Tibial artery (tissue), 4 donors: ENCODE data around the gene DCUN1D1.

ENCODE experiments used
- DNase-seq, 2 donors: peaks; one replicate each; pipeline ENCODE4 v3.0.0-alpha.2; 2019
- H3K27ac ChIP-seq, 2 donors: fragments of 200-600 bp; sonication (generic) in 1 of 2; 1 replicate in 1 of 2; 2 replicates in 1 of 2; pipeline ENCODE4 v1.5.1; 2018 to 2019; ENCODE audit warnings: mild to moderate bottlenecking in 1 of 2
- H3K27me3 ChIP-seq, 2 donors: fragments of 200-600 bp; sonication (generic) in 1 of 2; one replicate each; pipeline versions ENCODE4 v1.5.1 to v1.6.0; 2016 to 2019
- H3K36me3 ChIP-seq, 3 donors: fragments of 200-600 bp; sonication (generic) in 2 of 3; one replicate each; pipeline ENCODE4 v1.5.1; 2016 to 2019; ENCODE audit warnings: mild to moderate bottlenecking in 2 of 3
- H3K4me1 ChIP-seq, 4 donors: fragments of 200-600 bp; sonication (generic) in 2 of 4; 1 replicate in 3 of 4; 2 replicates in 1 of 4; pipeline ENCODE4 v1.5.1; 2016 to 2019
- H3K4me3 ChIP-seq, 2 donors: fragments of 200-600 bp; sonication (generic) in 1 of 2; 1 replicate in 1 of 2; 2 replicates in 1 of 2; pipeline ENCODE4 v1.5.1; 2018 to 2019; ENCODE audit warnings: mild to moderate bottlenecking in 2 of 2
- H3K9me3 ChIP-seq, 3 donors: fragments of 200-600 bp; sonication (generic) in 1 of 3; one replicate each; pipeline ENCODE4 v1.5.1; 2016 to 2019
- intact Hi-C: fragments of 100-400 bp; cut with DNase I; formaldehyde crosslinking; loops from one replicate; pipeline ENCODE4 v1.15.0; 2023; ENCODE audit warnings: low total_unique reads
- TF ChIP-seq, protein P1 (sequence below), 2 experiments: fragments of 200-600 bp in 1 of 2; fragments of 450-650 bp in 1 of 2; IDR thresholded peaks; one replicate each; pipeline ENCODE4 v1.5.1; 2017 to 2019; ENCODE audit warnings: antibody characterized with exemption in 2 of 2, mild to moderate bottlenecking in 1 of 2, moderate library complexity in 1 of 2

The DCUN1D1 gene

DNA sequence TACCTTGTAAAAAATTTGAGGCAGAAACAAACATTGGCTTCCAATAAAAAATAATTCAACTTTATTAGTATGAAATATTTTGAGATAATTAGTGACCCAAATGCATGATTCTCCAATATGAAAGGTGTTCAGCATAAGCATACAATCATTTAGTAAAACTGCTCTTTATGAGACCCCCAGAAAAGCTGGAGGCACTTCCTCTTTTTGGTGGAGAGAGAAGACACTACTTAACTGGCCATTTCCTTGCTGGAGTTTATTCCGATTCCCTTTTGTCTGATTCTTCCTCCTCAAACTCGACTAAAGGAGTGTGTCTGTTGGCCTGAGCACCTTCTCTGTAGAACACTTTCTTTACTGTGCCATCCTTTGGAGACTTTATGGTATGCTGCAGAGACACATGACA, 34.8 kb upstream of the DCUN1D1 start:
- DNase-seq, result no peak
- H3K9me3 ChIP-seq, result no peaks in the 10 kb centered on the region
- no peak overlapping the region for H3K27ac ChIP-seq
- TF ChIP-seq, protein P1, sequence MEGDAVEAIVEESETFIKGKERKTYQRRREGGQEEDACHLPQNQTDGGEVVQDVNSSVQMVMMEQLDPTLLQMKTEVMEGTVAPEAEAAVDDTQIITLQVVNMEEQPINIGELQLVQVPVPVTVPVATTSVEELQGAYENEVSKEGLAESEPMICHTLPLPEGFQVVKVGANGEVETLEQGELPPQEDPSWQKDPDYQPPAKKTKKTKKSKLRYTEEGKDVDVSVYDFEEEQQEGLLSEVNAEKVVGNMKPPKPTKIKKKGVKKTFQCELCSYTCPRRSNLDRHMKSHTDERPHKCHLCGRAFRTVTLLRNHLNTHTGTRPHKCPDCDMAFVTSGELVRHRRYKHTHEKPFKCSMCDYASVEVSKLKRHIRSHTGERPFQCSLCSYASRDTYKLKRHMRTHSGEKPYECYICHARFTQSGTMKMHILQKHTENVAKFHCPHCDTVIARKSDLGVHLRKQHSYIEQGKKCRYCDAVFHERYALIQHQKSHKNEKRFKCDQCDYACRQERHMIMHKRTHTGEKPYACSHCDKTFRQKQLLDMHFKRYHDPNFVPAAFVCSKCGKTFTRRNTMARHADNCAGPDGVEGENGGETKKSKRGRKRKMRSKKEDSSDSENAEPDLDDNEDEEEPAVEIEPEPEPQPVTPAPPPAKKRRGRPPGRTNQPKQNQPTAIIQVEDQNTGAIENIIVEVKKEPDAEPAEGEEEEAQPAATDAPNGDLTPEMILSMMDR (IDR thresholded peaks at IDR 0.05), result no peak
- intact Hi-C loops, result no loop called here
- H3K4me3 ChIP-seq, result no peak overlapping the region
- no peaks in the 10 kb centered on the region for H3K27me3 ChIP-seq
- H3K36me3 ChIP-seq, result peaks cover 24 to 84% (median 48%) of the 10 kb centered on the region in 3 donors
- H3K4me1 ChIP-seq, result peaks cover 0 to under 1% (median 0%) of the 10 kb centered on the region in 4 donors

DNA sequence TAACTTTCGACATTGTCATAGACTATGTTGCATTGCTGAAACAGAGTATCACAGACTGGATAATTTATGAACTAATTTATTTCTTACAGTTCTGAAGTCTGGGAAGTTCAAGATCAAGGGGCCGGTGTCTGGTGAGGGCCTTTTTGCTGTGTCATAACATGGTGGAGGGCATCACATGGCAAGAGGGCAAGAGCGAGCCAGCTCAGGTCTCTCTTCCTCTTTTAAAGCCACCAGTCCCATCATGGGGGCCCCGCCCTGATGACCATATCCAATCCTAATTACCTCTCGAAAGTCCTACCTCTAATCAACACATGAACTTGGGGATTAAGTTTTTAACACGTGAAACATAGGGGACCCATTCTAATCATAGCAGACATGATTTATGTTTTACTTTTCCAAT, 33.5 kb upstream of the DCUN1D1 start:
- intact Hi-C loops, result no loop called here
- peaks cover 0 to 5% (median 0%) of the 10 kb centered on the region in 4 donors for H3K4me1 ChIP-seq
- H3K4me3 ChIP-seq, result no peak overlapping the region
- H3K27me3 ChIP-seq, result no peaks in the 10 kb centered on the region
- TF ChIP-seq, protein P1 (IDR thresholded peaks at IDR 0.05), result no peak
- DNase-seq, result no peak
- H3K9me3 ChIP-seq, result no peaks in the 10 kb centered on the region
- H3K27ac ChIP-seq, result no peak overlapping the region
- H3K36me3 ChIP-seq, result peaks cover 12 to 71% (median 35%) of the 10 kb centered on the region in 3 donors

DNA sequence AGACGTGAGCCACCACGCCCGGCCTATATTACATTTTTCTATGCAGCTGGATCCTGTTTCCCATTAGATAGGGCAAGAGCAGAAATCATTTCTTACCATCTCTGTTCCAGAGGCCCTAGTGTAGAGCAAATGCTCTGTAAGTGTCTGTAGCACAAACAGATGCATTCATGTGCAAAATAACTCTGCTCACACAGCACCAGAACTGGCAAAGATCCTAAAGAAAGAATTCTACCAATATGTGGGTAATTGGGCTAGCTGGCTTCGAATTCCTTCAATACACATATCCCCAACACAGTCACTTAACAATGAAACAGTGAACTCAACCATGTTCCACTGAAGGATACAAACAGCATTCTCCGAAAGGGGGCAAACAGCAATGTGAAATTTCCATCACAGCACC, 32.7 kb upstream of the DCUN1D1 start:
- H3K27me3 ChIP-seq, result no peaks in the 10 kb centered on the region
- peaks cover 12 to 66% (median 29%) of the 10 kb centered on the region in 3 donors for H3K36me3 ChIP-seq
- no peak for DNase-seq
- intact Hi-C loops, result no loop called here
- TF ChIP-seq, protein P1 (IDR thresholded peaks at IDR 0.05), result no peak
- H3K9me3 ChIP-seq, result no peaks in the 10 kb centered on the region
- H3K27ac ChIP-seq, result no peak overlapping the region
- no peak overlapping the region for H3K4me3 ChIP-seq
- peaks cover 0 to 5% (median 0%) of the 10 kb centered on the region in 4 donors for H3K4me1 ChIP-seq

DNA sequence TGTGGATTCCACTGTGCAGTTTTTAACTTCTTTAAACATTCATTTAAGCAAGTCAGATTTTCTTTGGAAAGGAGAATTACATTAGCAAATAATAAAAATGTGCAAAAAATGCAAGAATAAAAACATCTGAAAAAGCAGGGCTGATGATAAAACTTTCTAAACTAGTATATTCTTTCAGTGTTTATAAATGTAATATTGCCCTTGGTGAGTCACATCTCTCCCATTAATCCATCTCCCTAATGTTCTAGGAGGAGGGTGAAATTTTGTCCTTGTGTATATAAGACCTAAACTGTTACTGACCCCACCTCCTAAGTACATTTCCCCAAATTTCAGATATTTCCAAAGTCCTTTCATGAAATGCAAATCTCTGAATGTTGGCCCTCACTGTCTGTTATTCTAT, 28.5 kb upstream of the DCUN1D1 start:
- no peak for DNase-seq
- intact Hi-C loops, result no loop called here
- H3K9me3 ChIP-seq, result no peaks in the 10 kb centered on the region

DNA sequence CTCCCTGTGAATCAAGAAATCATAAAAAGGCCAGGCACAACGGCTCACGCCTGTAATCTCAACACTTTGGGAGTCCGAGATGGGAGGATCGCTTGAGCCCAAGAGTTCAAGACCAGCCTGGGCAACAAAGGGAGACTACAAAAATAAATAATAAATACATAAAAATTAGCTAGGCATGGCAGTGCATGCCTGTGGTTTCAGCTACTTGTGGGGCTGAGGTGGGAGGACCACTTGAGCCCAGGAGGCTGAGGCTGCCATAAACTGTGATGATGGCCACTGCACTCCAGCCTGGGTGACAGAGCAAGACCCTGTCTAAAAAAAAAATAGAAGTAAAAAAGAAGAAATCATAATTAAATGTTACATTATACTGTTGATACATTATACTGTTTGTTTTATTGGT, 28.0 kb upstream of the DCUN1D1 start:
- no peak for DNase-seq
- Histone ChIP-seq H3K4me1 (peaks cover 0 to 5% (median 0%) of the 10 kb centered on the region in 4 donors), H3K27me3 (no peaks in the 10 kb centered on the region), H3K9me3 (no peaks in the 10 kb centered on the region), H3K27ac (no peak overlapping the region), H3K4me3 (no peak overlapping the region), H3K36me3 (peaks cover 0 to 20% (median 0%) of the 10 kb centered on the region in 3 donors)
- intact Hi-C loops, result no loop called here
- TF ChIP-seq, protein P1 (IDR thresholded peaks at IDR 0.05), result no peak

More for the DNA sequence above, 28.5 kb upstream of the DCUN1D1 start:
- peaks cover 0 to 5% (median 0%) of the 10 kb centered on the region in 4 donors for H3K4me1 ChIP-seq
- no peak overlapping the region for H3K27ac ChIP-seq
- H3K36me3 ChIP-seq, result peaks cover 0 to 25% (median 0%) of the 10 kb centered on the region in 3 donors
- no peaks in the 10 kb centered on the region for H3K27me3 ChIP-seq
- TF ChIP-seq, protein P1 (IDR thresholded peaks at IDR 0.05), result no peak
- H3K4me3 ChIP-seq, result no peak overlapping the region
